NCI-H446 treated with DMSO at 0.1 percent for 48 hours (cell line): Measurements from ENCODE around the gene KCNMA1.
A peak's percentile ranks its signal among the peaks of the same experiment; 100 is the strongest.

Experiments used
- DNase-seq: peaks from one replicate; lab custom pipeline; 2025; lab: John Stamatoyannopoulos, UW

The KCNMA1 gene

DNA sequence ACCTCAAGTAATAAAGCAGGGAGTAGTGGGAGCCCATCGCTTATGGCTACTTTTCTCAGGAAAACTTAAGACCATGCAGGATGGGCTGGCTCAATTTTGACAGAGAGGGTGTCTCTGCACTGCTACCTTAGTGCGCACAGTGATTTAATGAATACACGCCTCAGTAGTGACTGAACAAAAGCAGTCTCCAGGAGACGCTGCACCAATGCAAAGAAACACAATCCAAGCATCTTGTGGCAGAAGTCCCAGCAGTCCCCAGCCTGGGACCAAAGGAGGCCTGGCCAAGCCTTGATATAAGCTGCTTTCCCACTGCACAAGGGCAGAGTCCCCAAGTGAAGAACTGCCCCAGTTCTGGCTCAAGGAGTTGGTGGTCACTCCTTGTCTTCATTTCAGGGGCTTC is 368.9 kb downstream of the KCNMA1 start:
- no peak for DNase-seq

DNA sequence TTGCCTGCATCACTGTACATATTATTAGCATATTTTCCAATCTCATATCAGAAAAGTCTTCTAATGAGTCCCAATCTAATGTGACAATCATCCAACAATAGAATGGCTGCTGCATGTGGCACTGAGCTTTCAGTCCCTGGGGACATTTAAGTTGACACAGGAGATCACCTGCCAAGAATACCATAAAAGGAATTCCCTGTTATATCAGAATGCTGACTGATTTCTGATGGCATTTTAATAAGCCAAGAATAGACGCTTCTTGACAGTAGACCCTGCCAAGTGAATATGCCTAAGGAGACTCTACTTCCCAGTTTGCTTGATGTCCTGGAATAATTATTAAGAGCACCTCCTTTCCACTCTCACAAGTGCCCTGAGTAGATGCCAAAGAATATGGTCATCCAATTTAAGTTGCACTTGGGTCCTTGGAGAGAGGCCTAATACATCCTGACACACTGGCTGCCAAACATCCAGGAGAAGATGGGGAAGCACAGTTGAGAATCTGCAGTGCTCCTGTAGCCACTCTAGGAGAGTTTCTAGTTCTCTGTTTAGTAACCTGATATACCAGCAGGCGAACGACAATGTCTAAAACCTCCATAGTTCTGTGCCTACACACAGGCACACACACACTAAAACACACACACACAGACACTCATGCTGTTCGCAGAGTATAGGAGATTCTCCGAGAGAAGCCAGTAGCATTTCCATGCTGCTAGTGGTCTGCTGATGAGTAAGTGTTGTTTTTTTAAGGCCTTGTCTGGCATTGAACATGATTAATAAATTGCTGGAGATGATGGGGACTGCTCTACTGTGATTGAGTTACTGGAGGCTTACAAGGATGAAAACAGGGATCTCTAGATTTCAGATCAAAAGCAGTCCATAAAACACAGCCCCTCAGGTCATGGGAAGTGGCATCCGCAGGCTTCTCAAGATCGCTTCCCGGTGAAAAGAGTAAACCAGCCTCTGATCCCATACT is 369.6 kb downstream of the KCNMA1 start:
- peak; percentile 67 for DNase-seq

DNA sequence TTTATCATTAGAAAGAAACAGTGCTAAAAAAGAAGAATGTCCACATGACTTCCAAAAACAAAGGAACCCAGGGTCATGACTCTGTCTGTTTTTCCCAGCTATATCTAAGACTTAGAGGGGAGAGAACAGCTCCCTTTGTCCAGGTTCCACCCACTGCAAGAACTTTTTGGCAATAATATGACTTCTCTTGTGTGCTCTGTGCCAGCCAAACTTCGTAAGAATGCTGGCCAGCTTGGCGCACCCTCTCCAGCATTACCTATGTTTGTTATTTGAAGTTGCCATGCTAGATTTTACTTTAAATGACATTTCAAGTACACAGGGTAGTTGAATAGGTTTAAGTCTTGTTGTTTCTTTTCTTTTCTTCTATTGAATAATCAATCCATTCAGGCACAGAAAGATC is 371.4 kb downstream of the KCNMA1 start:
- DNase-seq = peak; percentile 9

DNA sequence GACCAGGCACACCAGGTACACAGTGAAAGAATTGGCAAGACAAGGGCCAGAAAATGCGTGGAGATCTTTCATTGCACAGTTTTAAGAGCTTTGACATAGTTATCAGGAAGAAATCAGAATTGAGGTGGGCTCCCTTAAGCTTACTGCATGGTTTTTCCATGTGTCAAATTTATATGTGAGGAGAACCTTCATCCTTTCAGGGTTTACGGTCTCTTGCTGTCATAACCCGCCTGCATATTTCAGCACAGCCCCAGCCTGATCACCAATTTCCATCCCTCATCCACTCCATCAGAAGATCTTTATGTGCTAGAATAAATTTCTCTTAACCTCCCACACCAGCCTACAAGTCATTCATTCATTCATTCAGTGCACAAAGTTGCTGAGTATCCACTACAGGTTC is 373.1 kb downstream of the KCNMA1 start:
- no peak for DNase-seq

DNA sequence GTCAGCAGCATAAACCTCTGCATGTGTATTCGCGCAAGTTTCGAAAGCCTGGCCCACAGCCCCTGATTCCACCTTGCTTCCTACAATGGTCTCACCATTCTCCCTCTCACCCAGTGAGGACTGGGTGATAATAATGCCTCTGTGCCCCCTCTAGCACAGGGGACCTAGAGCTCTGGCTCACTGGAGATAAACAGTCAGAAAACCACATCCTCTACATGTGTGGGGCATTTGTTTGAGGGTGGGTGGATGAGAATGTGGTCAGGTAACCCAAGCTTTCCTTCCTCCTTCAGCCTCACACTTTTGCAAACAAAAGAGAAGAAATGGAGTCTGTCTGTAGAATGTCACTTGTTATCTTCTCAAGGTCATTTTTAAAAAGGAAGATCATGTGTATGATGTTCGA is 373.5 kb downstream of the KCNMA1 start:
- no peak for DNase-seq

- no peak for DNase-seq
These were observed 373.9 kb downstream of the KCNMA1 start for GRCh38 chr10:77263700-77264099.

GRCh38 chr10:77261146-77261545 is 376.5 kb downstream of the KCNMA1 start:
- no peak for DNase-seq

DNA sequence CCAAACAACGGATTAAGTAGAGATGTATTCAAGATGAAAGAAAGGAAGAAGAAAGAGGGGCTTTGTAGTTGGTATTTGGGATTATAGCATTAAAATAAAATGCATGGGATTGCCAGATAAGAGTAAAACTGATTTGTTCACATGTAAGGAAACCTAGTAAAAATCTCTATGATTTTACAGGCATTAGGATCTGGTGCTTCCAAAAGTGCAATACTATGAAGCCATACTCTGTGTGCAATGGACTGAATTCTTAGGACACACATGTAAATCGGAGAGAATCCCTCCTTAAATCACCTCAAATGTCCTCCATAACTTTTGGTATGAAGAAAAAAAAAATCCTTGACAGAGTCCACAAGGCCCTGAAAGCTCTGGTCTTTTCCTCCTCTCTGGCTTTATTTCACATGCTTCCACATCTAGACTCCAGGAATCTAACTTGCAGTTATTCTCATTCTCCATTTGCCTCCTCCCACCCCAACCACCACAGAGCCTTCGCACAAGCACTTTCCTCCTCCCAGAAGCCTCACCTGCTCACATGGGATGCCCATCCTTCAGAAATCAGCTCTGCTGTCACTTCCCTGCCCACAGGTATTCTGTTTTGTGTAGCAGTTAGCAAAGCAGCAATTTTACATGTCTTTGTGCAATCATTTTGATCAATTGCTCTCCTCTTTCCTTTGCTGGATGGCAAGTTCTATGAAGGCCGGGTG is 378.3 kb downstream of the KCNMA1 start:
- no peak for DNase-seq

GRCh38 chr10:77256346-77256745 is 381.3 kb downstream of the KCNMA1 start:
- no peak for DNase-seq

- DNase-seq = no peak
These were observed 384.0 kb downstream of the KCNMA1 start for GRCh38 chr10:77253556-77254064.

GRCh38 chr10:77253147-77253545 is 384.5 kb downstream of the KCNMA1 start:
- peak; percentile 91 for DNase-seq

GRCh38 chr10:77252380-77253146 is 385.0 kb downstream of the KCNMA1 start:
- DNase-seq = no peak

- no peak for DNase-seq
These were observed 386.2 kb downstream of the KCNMA1 start for GRCh38 chr10:77251297-77252013.

DNA sequence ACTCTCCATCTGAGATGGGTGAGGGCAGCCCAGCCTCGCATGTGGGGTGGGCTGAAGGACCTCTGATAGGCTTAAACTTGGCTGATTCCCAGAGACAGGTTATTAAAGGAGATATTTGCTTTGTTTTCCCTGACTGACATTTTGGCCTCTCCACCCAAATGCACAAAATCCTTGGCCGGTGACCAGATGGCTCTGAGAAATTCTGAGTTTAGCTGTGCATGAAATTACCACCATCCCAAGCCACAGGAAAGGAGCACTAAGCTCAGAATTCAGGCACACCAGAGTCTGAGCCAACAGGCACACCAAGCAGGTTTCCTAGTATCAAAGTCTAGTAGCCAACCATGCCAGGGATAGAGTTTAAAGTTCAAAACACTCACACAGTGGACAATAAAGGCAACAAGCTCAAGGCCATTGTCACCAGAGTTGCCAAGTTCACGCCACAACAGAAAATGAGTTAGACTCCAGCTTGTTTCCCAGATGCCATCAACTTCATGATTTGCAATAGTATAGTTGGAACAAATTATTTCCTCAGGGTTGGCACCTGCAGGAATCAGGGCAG is 387.6 kb downstream of the KCNMA1 start:
- DNase-seq = peak; percentile 79

GRCh38 chr10:77248104-77248790 is 389.4 kb downstream of the KCNMA1 start:
- DNase-seq = no peak

- DNase-seq = no peak
These were observed 390.3 kb downstream of the KCNMA1 start for GRCh38 chr10:77247031-77247990.

DNA sequence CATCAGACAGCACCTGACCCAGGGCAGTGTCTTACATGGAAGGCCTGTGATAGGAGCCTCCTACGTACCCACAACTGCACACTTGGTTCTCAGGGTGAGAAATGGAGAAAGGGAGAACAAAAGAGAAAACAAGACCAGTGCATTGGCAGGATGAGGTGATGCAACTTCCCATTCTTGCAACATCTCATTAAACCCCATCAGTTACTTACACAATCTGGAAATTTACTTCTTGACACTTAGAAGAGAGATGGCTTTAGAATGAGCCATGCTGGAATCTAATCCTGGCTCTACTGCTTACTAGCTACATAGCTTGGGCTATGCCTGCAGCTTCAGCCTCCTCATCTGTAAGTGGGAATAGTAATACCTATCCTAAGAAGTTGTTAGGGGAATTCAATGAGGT is 391.7 kb downstream of the KCNMA1 start:
- DNase-seq = no peak

DNA sequence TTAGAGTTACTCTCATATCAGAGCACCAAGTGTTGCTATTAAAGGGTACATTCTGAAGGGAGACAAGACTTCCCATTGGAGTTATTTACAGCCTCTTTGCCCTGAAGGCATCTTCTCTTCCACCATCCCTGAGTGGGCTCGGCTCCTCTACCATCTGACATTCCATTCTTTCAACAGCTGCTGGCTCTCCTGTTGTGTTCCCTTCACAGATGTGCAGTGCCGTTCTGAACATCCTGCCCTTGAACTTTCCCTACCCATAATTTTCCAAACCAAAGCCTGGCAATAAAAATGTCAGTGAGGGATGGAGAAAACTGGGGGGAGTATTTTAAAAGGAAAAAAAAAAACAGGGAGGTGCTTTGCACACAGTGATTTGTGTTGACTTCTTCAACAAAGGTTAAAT is 392.9 kb downstream of the KCNMA1 start:
- DNase-seq = no peak

DNA sequence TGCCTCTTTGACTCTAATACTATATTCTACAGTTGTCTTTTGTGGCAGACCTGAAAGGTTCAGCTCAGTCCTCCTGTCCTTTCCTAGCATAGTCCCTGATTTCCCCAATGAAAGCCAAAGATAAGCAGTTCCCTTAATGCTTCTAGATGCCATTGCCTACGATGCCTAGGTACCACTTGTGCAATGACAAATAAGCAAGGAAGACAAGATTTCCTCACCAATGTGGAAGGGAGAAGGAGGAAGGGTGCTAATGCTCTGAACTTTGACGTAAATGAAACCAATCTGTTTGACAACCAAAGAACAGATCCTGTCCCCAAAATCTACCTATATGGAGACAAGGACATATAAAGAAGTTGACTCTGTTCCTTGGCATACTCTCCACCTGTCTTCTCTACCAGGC is 393.3 kb downstream of the KCNMA1 start:
- DNase-seq = no peak

DNA sequence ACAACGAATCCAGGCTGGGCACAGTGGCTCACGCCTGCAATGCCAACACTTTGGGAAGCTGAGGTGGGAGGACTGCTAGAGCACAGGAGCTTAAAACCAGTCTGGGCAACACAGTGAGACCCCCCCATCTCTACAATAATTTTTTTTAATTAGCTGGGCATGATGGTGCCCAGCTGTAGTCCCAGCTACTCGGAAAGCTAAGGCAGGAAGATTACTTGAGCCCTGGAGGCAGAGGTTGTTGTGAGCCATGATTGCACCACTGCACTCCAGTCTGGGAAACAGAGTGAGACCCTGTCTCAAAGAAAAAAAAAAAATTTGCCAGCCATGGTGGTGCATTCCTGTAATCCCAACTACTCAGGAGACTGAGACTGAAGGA is 396.3 kb downstream of the KCNMA1 start:
- no peak for DNase-seq
